Activated CD4-positive, alpha-beta T cell treated with anti-CD3 and anti-CD28 coated beads for 48 hours (primary cell): ENCODE measurements around the gene CERS6.
"Not testable (repeated sequence)": the region's sequence is repeated elsewhere in the genome, so short reads cannot be mapped to it uniquely, and the experiment has no call there.

Experiments used
- DNase-seq: peaks from one replicate; pipeline ENCODE4 v3.0.0-alpha.2; 2020

Gene CERS6

DNA sequence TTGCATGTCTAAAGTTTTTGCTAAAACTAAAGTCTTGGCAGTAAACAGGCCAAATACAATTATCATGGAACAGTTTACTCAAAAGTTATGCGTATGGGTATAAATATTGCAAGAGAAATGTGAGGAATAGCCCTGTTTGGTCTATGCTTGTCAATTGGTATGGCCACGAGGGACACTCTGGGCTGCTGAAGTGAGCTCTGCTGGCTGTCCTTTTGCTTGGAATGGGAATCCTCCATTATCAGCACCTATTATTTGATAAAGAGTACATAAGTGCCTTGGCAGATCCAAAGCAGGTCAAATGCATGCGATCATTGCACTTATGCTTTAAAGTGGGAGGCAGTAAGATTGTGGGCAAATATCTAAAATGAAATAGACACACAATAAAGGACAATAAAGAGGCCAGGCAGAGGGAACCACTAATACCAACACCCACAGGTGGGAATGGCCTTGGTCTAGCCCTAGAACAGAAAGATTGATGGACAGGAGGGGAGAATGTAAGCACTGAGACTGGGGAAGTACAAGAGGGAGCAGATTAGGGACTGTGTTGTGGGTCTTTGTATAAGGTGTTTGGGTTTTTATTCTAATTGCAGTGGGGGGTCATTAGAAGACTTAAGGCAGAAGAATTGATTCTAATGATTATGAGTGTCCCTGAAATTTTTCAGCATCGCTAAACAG is 286.3 kb downstream of the CERS6 start:
- no peak for DNase-seq

DNA sequence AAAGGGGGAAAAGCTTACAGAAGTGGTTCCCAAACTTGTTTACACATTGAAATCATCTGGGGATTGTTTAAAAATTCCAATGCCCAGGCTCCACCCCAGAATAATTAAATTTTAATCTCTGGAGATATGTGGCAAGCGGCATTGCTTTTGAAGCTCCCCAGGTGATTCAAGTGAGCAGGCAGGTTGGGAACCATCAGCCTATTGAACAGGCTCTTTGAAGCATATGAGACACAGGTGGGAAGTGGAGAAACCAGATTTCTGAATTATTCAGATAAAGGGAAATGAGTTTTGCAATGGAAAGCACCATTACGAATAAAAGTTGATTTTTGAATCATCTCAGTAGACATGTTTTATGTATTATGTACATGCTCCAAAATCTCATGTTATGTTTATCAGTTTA is 288.8 kb downstream of the CERS6 start:
- DNase-seq = no peak

DNA sequence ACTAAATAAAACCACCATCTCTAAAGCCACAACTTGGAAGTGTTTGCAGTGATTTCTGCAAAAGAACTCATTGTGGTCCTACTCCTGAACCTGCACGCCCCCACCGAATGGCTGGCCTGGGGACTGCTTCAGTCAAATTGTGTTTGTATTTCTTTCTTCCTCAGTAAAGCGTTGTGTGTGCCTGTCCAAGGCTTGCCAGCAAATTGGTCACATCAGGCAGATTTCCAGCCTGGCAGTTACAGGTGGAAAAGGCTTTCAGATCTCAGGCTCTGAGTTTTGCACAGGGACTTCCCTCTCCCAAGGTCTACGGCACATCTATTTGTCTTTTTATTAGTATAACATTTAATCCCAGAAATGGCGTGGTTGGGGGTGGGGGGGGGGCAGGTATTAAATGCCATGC is 292.4 kb downstream of the CERS6 start:
- no peak for DNase-seq

DNA sequence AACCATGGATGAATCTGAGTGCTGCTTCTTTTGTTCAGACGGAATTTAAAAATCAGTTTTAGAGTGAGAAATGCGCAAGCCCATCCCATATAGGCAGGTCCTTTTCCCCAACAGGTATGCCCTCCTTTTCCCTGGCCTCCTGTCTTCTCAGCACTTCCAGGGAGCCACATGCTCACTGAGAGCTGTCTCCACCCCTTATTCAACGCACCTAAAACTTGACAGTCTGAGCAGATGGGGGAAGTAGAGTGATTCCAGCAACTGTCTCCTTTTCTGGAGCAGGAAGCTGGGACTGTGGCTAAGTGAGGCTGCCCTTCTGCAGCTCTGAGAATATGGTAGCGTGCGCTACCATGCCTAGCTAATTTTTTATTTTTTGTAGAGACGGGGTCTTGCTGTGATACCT is 293.2 kb downstream of the CERS6 start:
- no peak for DNase-seq

DNA sequence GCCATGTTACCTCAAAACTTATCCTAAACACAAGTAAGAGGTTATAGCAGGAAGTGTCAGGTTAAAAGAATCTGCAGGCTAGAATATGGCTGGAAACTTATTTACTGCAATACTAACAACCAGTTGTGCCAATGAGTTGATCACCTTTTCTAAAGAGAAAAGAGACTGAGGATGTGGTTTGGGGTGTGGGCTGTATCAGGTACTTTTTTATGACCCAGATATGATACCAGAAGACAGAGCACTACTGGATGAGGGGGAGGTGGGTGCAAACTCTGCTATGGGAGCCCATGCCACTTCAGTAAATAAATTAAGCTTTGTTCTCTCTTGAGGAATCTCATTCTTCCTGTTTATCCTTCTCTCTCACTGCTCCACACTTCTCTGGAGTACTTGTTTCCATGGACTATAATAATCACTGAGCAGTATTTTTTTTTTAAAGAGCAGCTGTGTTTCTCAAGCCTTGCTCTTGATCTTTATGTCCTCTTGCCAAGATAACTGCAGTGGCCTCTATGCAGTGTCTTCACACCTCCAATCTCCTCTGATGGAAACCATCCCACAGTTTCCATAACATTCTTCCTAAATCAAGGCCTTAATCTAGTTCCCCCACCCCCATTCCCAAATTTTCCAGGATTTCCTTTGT is 295.1 kb downstream of the CERS6 start:
- peak; percentile 30 for DNase-seq

GRCh38 chr2:168752361-168752760 is 296.3 kb downstream of the CERS6 start:
- no peak for DNase-seq

DNA sequence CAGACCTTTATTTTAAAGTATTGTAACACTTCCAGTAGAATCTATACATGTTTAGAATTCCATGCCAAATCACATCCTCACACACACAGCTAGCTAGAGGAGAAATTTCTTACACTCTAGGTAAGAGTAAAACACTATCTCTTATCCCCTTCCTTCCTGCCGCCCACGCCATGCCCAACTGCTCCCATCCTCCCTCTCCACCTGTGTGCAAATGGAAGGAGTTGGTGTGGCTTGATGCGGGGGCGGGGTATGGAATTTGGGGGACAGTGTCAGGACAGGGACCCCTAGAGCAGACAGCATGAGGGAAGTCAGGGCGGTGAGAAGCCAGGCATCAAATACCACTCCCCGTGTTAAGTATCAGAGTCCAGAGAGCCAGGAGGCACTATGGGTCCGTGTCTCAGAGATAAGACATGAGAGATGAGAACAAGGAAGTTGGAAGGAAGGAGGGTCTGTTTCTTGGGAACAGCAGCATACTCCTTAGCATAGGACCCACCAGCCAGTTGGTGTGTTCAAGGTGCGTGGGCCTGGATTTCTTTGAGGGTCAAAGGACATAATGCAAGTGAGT is 297.8 kb downstream of the CERS6 start:
- no peak for DNase-seq

DNA sequence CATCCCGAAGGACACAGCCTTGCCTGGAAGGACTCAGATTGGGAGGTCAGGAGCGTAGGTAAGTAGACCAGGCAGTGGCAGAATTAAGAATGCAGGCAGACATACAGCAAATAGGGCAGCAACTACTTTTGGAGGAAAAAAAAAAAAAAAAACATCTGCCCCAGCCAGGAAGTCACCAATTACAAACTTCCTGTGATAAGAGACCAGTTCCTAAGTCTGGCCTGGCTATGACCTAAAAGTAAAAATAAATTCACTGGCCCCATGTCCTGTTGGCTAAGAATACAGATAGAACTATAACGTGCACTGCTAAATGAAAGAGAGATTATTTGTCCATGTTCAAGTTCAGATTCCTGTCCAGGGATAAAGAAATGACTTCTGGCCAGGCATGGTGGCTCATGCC is 301.2 kb downstream of the CERS6 start:
- DNase-seq = no peak

GRCh38 chr2:168758970-168759820 is 303.1 kb downstream of the CERS6 start:
- peak; percentile 11 for DNase-seq

DNA sequence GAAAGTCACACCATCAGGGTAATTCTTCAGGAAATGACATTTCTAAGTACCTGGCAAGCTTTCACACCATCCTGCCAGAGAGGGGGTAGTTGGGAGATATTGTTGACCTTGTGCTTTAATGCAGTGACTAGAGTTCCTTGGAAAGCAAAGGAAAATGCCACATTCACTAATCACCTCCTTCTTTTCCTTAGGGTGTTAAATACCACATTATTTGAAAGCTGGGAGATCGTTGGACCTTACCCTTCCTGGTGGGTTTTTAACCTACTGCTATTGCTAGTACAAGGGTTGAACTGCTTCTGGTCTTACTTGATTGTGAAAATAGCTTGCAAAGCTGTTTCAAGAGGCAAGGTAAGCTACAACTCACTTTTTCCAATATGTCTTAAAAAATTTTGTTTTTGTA is 309.3 kb downstream of the CERS6 start:
- no peak for DNase-seq

DNA sequence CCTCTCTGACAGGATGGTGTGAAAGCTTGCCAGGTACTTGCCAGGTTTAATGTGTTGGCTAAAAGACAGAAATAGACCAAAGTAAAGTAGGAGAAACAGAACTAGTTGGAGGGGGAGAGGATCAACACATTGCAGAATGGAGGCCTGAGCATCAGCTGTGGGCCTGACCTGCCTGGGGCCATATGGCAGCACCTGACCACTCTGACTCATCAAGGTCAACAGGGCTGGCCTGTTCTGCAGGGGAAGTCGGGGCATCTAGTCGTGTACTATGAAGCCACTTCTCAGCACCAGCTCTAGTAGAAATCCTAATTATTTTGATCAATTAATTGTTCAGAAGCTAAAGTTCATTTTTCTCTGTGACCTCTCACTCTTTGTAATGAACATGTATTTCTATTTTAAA is 310.5 kb downstream of the CERS6 start:
- no peak for DNase-seq

- DNase-seq = no peak
Observed at GRCh38 chr2:168767258-168767657, 311.2 kb downstream of the CERS6 start.

- DNase-seq = not testable (repeated sequence)
Observed at GRCh38 chr2:168768357-168768756, 312.3 kb downstream of the CERS6 start.

DNA sequence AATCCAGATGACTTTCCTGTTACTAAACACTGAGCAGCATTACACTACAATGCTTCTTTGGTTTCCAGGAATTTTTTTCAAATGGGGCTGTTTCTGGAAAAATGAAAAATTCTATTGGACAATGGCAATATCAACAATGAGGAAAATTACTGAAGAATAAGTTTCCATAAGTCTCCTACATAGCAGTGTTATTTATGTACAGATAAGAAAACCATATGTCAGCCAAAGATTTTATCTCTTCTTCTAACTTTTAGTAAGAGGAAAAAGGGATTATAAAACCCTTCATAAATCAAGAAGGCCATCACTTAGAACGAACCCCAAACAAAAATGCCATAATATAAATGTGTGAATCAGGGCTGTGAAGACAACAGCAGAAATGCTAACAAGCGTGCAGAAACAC is 314.7 kb downstream of the CERS6 start:
- no peak for DNase-seq

GRCh38 chr2:168772704-168773103 is 316.6 kb downstream of the CERS6 start:
- no peak for DNase-seq

GRCh38 chr2:168773128-168773527 is 317.1 kb downstream of the CERS6 start:
- DNase-seq = no peak

DNA sequence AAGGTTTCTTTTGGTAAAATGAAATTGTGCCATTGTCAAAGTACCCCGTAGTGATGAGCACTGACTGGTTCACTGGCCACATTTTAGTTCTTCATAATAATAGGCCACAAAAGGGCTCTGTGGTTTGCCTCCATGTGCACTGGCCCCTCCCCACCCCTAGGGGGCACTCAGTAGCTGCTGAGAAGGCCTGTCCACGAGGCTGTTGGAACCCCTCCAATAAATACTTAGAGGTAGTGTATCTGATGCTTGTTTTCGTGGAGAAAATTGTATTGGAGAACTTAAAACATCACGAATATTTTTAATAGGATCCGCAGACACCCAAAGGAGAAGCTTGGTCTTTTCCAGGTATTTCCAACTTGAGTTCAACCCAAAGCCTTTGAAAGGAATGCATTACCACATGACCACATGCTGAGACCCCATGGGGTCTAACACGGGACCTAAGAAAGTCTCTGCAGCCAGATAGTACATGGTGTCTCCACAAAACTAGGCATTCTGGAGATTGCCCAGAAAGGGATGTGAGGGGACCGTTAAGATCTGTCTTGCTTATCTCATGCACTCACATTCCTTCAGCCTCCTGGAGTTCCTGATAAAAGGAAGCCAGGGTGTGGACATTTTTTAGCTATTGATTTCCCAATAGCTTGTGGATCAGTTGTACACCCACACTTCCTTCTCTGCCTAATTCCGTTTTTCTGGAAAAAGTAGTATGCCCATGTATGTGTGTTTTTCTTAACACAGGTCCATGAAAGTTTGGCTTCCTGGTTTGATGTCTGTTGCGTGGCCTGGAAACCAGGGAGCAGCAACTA is 317.8 kb downstream of the CERS6 start:
- peak; percentile 53 for DNase-seq

DNA sequence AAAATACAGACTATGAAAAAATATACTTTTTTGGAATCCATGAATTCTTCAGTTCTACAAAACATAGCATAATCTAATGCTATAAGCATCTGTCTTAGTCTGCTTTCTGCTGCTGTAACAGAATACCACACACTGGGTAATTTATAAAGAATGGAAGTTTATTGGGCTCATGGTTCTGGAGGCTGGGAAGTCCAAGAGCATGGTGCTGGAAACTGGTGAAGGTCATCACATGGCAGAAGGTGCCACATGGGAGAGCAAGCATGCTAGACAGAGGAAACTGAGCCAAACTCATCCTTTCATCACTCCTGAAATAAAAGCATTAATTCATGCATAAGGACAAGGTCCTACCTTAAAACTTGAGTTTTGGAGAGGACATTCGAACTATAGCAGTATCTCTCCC is 319.8 kb downstream of the CERS6 start:
- DNase-seq = no peak

DNA sequence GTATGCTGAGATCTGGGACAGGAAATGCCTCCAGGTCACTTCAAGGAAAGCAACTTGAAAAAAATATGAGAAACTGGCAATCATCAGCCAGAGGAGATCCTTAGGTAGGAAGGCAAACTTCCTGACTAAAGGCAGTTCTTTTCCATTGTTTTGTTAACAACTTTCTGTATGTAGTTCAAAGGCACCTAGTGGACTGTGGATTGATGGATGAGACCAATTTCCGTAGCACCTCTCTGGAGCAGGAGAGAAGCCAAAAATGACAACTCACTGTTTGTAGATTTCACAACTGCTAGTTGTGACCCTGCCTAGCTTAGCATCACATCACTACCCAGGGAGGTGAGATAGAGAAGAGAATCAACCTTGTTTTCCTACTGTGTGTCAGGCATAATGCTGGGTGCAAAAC is 324.6 kb downstream of the CERS6 start:
- no peak for DNase-seq

GRCh38 chr2:168781191-168781817 is 325.2 kb downstream of the CERS6 start:
- no peak for DNase-seq

GRCh38 chr2:168782271-168782670 is 326.2 kb downstream of the CERS6 start:
- DNase-seq = no peak

DNA sequence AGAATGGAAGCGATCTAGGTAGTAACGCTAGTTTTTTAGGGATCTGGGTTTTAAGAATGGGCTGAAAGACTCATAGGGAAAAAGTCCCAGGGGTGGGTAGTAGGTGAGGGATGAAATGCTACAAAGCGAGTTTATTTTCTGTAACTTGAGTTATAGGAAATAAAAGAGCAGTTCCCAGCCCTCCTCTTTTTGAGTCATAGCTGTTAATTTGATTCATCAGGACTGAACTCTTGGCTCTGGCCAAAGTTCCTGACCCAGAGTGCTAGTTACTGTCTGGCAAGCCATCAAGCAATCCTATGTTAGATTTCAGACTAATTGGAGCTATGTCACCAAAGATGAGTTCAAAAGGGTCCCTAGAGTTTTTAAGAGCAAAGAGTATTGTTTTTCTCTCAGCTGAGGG is 328.9 kb downstream of the CERS6 start:
- DNase-seq = no peak
